Measurements from ENCODE around the gene TSPAN3.

TSPAN3 gene

GRCh38 chr15:77084436-77084835 lies 13.5 kb upstream of the TSPAN3 start:
- Histone ChIP-seq H3K4me3 (ENCODE audit: low read depth, low read length) (no peak overlapping the region), H3K27ac (ENCODE audit: low read depth, low read length) (no peak overlapping the region), H3K27me3 (ENCODE audit: insufficient read depth, low read length) (no peaks in the 10 kb centered on the region), H3K4me1 (ENCODE audit: control insufficient read depth, insufficient read depth, low read length, unreplicated experiment) (peaks cover 13% of the 10 kb centered on the region), H3K36me3 (ENCODE audit: insufficient read depth, low read length) (no peaks in the 10 kb centered on the region), H2AFZ (ENCODE audit: low read length, unreplicated experiment) (no peak overlapping the region), H3K79me2 (ENCODE audit: control insufficient read depth, insufficient read depth, low read length, unreplicated experiment) (no peaks in the 10 kb centered on the region)

GRCh38 chr15:77083381-77084160 lies 12.7 kb upstream of the TSPAN3 start:
- H3K27me3 ChIP-seq (ENCODE audit: insufficient read depth, low read length): no peaks in the 10 kb centered on the region
- H3K4me3 ChIP-seq (ENCODE audit: low read depth, low read length): peak overlapping the region; percentile 58; the same call in 1 of the 2 replicates
- no peaks in the 10 kb centered on the region for H3K36me3 ChIP-seq (ENCODE audit: insufficient read depth, low read length)
- no peak overlapping the region for H3K27ac ChIP-seq (ENCODE audit: low read depth, low read length)
- peak overlapping the region; percentile 14 for H2AFZ ChIP-seq (ENCODE audit: low read length, unreplicated experiment)
- peaks cover 13% of the 10 kb centered on the region for H3K4me1 ChIP-seq (ENCODE audit: control insufficient read depth, insufficient read depth, low read length, unreplicated experiment)
- no peaks in the 10 kb centered on the region for H3K79me2 ChIP-seq (ENCODE audit: control insufficient read depth, insufficient read depth, low read length, unreplicated experiment)

GRCh38 chr15:77081971-77082370 lies 11.1 kb upstream of the TSPAN3 start:
- H3K4me3 ChIP-seq (ENCODE audit: low read depth, low read length): no peak overlapping the region
- no peaks in the 10 kb centered on the region for H3K36me3 ChIP-seq (ENCODE audit: insufficient read depth, low read length)
- peaks cover 13% of the 10 kb centered on the region for H3K4me1 ChIP-seq (ENCODE audit: control insufficient read depth, insufficient read depth, low read length, unreplicated experiment)
- no peaks in the 10 kb centered on the region for H3K79me2 ChIP-seq (ENCODE audit: control insufficient read depth, insufficient read depth, low read length, unreplicated experiment)
- no peaks in the 10 kb centered on the region for H3K27me3 ChIP-seq (ENCODE audit: insufficient read depth, low read length)
- H3K27ac ChIP-seq (ENCODE audit: low read depth, low read length): no peak overlapping the region
- no peak overlapping the region for H2AFZ ChIP-seq (ENCODE audit: low read length, unreplicated experiment)

GRCh38 chr15:77076323-77076915 lies 5.5 kb upstream of the TSPAN3 start:
- H3K27me3 ChIP-seq (ENCODE audit: insufficient read depth, low read length): no peaks in the 10 kb centered on the region
- no peak overlapping the region for H2AFZ ChIP-seq (ENCODE audit: low read length, unreplicated experiment)
- H3K27ac ChIP-seq (ENCODE audit: low read depth, low read length): no peak overlapping the region
- H3K79me2 ChIP-seq (ENCODE audit: control insufficient read depth, insufficient read depth, low read length, unreplicated experiment): no peaks in the 10 kb centered on the region
- H3K36me3 ChIP-seq (ENCODE audit: insufficient read depth, low read length): no peaks in the 10 kb centered on the region
- H3K4me3 ChIP-seq (ENCODE audit: low read depth, low read length): no peak overlapping the region
- peaks cover 3% of the 10 kb centered on the region for H3K4me1 ChIP-seq (ENCODE audit: control insufficient read depth, insufficient read depth, low read length, unreplicated experiment)

GRCh38 chr15:77075528-77075927 lies 4.6 kb upstream of the TSPAN3 start:
- Histone ChIP-seq H3K4me3 (ENCODE audit: low read depth, low read length) (no peak overlapping the region), H3K27me3 (ENCODE audit: insufficient read depth, low read length) (no peaks in the 10 kb centered on the region), H3K27ac (ENCODE audit: low read depth, low read length) (no peak overlapping the region), H3K79me2 (ENCODE audit: control insufficient read depth, insufficient read depth, low read length, unreplicated experiment) (no peaks in the 10 kb centered on the region), H2AFZ (ENCODE audit: low read length, unreplicated experiment) (no peak overlapping the region), H3K4me1 (ENCODE audit: control insufficient read depth, insufficient read depth, low read length, unreplicated experiment) (peaks cover 6% of the 10 kb centered on the region), H3K36me3 (ENCODE audit: insufficient read depth, low read length) (no peaks in the 10 kb centered on the region)

GRCh38 chr15:77074350-77074749 lies 3.4 kb upstream of the TSPAN3 start:
- peaks cover 10% of the 10 kb centered on the region for H3K4me1 ChIP-seq (ENCODE audit: control insufficient read depth, insufficient read depth, low read length, unreplicated experiment)
- no peak overlapping the region for H3K4me3 ChIP-seq (ENCODE audit: low read depth, low read length)
- H3K27ac ChIP-seq (ENCODE audit: low read depth, low read length): no peak overlapping the region
- no peak overlapping the region for H2AFZ ChIP-seq (ENCODE audit: low read length, unreplicated experiment)
- no peaks in the 10 kb centered on the region for H3K27me3 ChIP-seq (ENCODE audit: insufficient read depth, low read length)
- no peaks in the 10 kb centered on the region for H3K36me3 ChIP-seq (ENCODE audit: insufficient read depth, low read length)
- H3K79me2 ChIP-seq (ENCODE audit: control insufficient read depth, insufficient read depth, low read length, unreplicated experiment): peaks cover 9% of the 10 kb centered on the region

GRCh38 chr15:77071305-77072223 lies 655 bp upstream of the TSPAN3 start:
- Histone ChIP-seq H3K27me3 (ENCODE audit: insufficient read depth, low read length) (no peaks in the 10 kb centered on the region), H3K36me3 (ENCODE audit: insufficient read depth, low read length) (no peaks in the 10 kb centered on the region), H2AFZ (ENCODE audit: low read length, unreplicated experiment) (no peak overlapping the region), H3K79me2 (ENCODE audit: control insufficient read depth, insufficient read depth, low read length, unreplicated experiment) (peaks cover 35% of the 10 kb centered on the region), H3K4me3 (ENCODE audit: low read depth, low read length) (peak overlapping the region; percentile 73), H3K4me1 (ENCODE audit: control insufficient read depth, insufficient read depth, low read length, unreplicated experiment) (peaks cover 28% of the 10 kb centered on the region), H3K27ac (ENCODE audit: low read depth, low read length) (no peak overlapping the region)

GRCh38 chr15:77070180-77070494 lies 772 bp downstream of the TSPAN3 start:
- H3K4me3 ChIP-seq (ENCODE audit: low read depth, low read length): peak overlapping the region; percentile 73
- H3K27me3 ChIP-seq (ENCODE audit: insufficient read depth, low read length): no peaks in the 10 kb centered on the region
- peak overlapping the region; percentile 73 for H3K27ac ChIP-seq (ENCODE audit: low read depth, low read length)
- no peak overlapping the region for H2AFZ ChIP-seq (ENCODE audit: low read length, unreplicated experiment)
- peaks cover 32% of the 10 kb centered on the region for H3K4me1 ChIP-seq (ENCODE audit: control insufficient read depth, insufficient read depth, low read length, unreplicated experiment)
- peaks cover 45% of the 10 kb centered on the region for H3K79me2 ChIP-seq (ENCODE audit: control insufficient read depth, insufficient read depth, low read length, unreplicated experiment)
- no peaks in the 10 kb centered on the region for H3K36me3 ChIP-seq (ENCODE audit: insufficient read depth, low read length)

GRCh38 chr15:77069521-77070121 lies 1.3 kb downstream of the TSPAN3 start:
- no peaks in the 10 kb centered on the region for H3K36me3 ChIP-seq (ENCODE audit: insufficient read depth, low read length)
- peak overlapping the region; percentile 73 for H3K4me3 ChIP-seq (ENCODE audit: low read depth, low read length)
- H3K27me3 ChIP-seq (ENCODE audit: insufficient read depth, low read length): no peaks in the 10 kb centered on the region
- peak overlapping the region; percentile 73; the same call in 1 of the 2 replicates for H3K27ac ChIP-seq (ENCODE audit: low read depth, low read length)
- no peak overlapping the region for H2AFZ ChIP-seq (ENCODE audit: low read length, unreplicated experiment)
- peaks cover 50% of the 10 kb centered on the region for H3K79me2 ChIP-seq (ENCODE audit: control insufficient read depth, insufficient read depth, low read length, unreplicated experiment)
- H3K4me1 ChIP-seq (ENCODE audit: control insufficient read depth, insufficient read depth, low read length, unreplicated experiment): peaks cover 37% of the 10 kb centered on the region

- peaks cover 59% of the 10 kb centered on the region for H3K79me2 ChIP-seq (ENCODE audit: control insufficient read depth, insufficient read depth, low read length, unreplicated experiment)
- H3K27me3 ChIP-seq (ENCODE audit: insufficient read depth, low read length): no peaks in the 10 kb centered on the region
- peaks cover 47% of the 10 kb centered on the region for H3K4me1 ChIP-seq (ENCODE audit: control insufficient read depth, insufficient read depth, low read length, unreplicated experiment)
- no peaks in the 10 kb centered on the region for H3K36me3 ChIP-seq (ENCODE audit: insufficient read depth, low read length)
- no peak overlapping the region for H3K27ac ChIP-seq (ENCODE audit: low read depth, low read length)
- H3K4me3 ChIP-seq (ENCODE audit: low read depth, low read length): no peak overlapping the region
- no peak overlapping the region for H2AFZ ChIP-seq (ENCODE audit: low read length, unreplicated experiment)
These were observed 2.3 kb downstream of the TSPAN3 start for GRCh38 chr15:77068633-77069032.
